GM12878 (cell line): ENCODE data around the gene NRP1. TPM values are rescaled to one million over a fixed set of nuclear protein-coding genes. Genes with fewer than 3 reads are reported as not detected.

Experiments
- ATAC-seq: fragments of 200-7000 bp; cut with Tn5 transposase; 3 replicates; pipeline ENCODE4 v1.9.1; 2020; ENCODE audit warnings: mild to moderate bottlenecking, moderate library complexity
- BruUV-seq: library from RNA; stranded (reverse); fragments of 400-500 nt; replicated peaks from 2 replicates; lab custom pipeline; 2021; lab: Mats Ljungman, UMichigan
- CTCF ChIA-PET: fragments of 300-600 bp; sonication (Branson Sonifier 250); formaldehyde crosslinking; extraction: SDS; loops from one replicate; lab custom pipeline; 2021; ENCODE audit warnings: inconsistent platforms; lab: Yijun Ruan, JAX
- POLR2A ChIA-PET: fragments of 350-600 bp; formaldehyde crosslinking; extraction: SDS; loops from one replicate; lab custom pipeline; 2021; ENCODE audit warnings: inconsistent platforms; lab: Charles Lee
- RAD21 ChIA-PET: fragments of 300-600 bp; sonication (Branson Sonifier 250); formaldehyde crosslinking; loops from one replicate; lab custom pipeline; 2023; ENCODE audit warnings: antibody characterized with exemption; ENCODE audit not compliant: unreplicated experiment; lab: Charles Lee
- SMC1A ChIA-PET: fragments of 300-600 bp; sonication (Branson Sonifier 250); formaldehyde crosslinking; loops from one replicate; lab custom pipeline; 2023; ENCODE audit not compliant: unreplicated experiment, uncharacterized antibody; lab: Charles Lee
- DNase-seq: peaks from one replicate; pipeline ENCODE4 v3.0.0-alpha.2; 2011; ENCODE audit warnings: low read depth, low spot score
- FAIRE-seq: peaks from 3 replicates; lab custom pipeline; 2011; peaks lifted over from hg19 to GRCh38; lab: Jason Lieb, UNC
- H2AFZ ChIP-seq: 2 replicates; pipeline ENCODE4 v1.6.0; 2011; ENCODE audit warnings: low read depth, low read length, control low read depth; ENCODE audit not compliant: control insufficient read depth
- H3K27ac ChIP-seq: 2 replicates; pipeline ENCODE4 v1.5.1; 2011; ENCODE audit warnings: control low read depth; ENCODE audit not compliant: control insufficient read depth, insufficient read depth
- H3K27me3 ChIP-seq, 2 experiments: replicated peaks in 1 of 2; 2 replicates each; pipeline versions ENCODE4 v1.6.0 to v1.6.1; 2011; ENCODE audit warnings: low read length in 1 of 2; ENCODE audit not compliant: control insufficient read depth in 2 of 2, insufficient read depth in 2 of 2
- H3K36me3 ChIP-seq, 2 experiments: 2 replicates each; pipeline ENCODE4 v1.5.1; 2011; ENCODE audit warnings: low read length in 1 of 2; ENCODE audit not compliant: control insufficient read depth in 2 of 2, insufficient read depth in 2 of 2
- H3K4me1 ChIP-seq: 2 replicates; pipeline ENCODE4 v1.6.1; 2011; ENCODE audit warnings: mild to moderate bottlenecking, low read length, moderate library complexity, mixed read lengths; ENCODE audit not compliant: control insufficient read depth, insufficient read depth
- H3K4me2 ChIP-seq: 2 replicates; pipeline ENCODE4 v1.6.0; 2011; ENCODE audit warnings: control low read depth; ENCODE audit not compliant: control insufficient read depth, insufficient read depth
- H3K4me3 ChIP-seq: fragments of 200-600 bp; sonication (generic); 2 replicates; pipeline ENCODE4 v1.5.1; 2016
- H3K79me2 ChIP-seq: 2 replicates; pipeline ENCODE4 v1.6.0; 2011; ENCODE audit warnings: low read length; ENCODE audit not compliant: control insufficient read depth, insufficient read depth
- H3K9ac ChIP-seq: 2 replicates; pipeline ENCODE4 v1.8.0; 2011; ENCODE audit warnings: low read length, control low read depth, mixed read lengths; ENCODE audit not compliant: control insufficient read depth, insufficient read depth
- H3K9me3 ChIP-seq: replicated peaks from 3 replicates; pipeline ENCODE4 v1.5.1; 2011; ENCODE audit warnings: mild to moderate bottlenecking, low read length; ENCODE audit not compliant: control insufficient read depth, insufficient read depth
- H4K20me1 ChIP-seq: 2 replicates; pipeline ENCODE4 v1.6.0; 2011; ENCODE audit not compliant: control insufficient read depth, insufficient read depth
- CHD1 ChIP-seq: IDR thresholded peaks from 2 replicates; pipeline ENCODE4 v1.6.1; 2012; ENCODE audit warnings: low read depth, low read length, improper control_type of control experiment
- CTCF ChIP-seq, 3 experiments: IDR thresholded peaks in 2 of 3; conservative IDR thresholded peaks in 1 of 3; 2 replicates each; pipeline ENCODE4 v1.5.1; 2011; ENCODE audit warnings: low read depth in 3 of 3, low read length in 3 of 3, mild to moderate bottlenecking in 3 of 3, control low read depth in 2 of 3, moderate library complexity in 2 of 3, inconsistent platforms in 1 of 3, mixed read lengths in 1 of 3; ENCODE audit not compliant: control insufficient read depth in 2 of 3, insufficient read depth in 1 of 3; ENCODE audit errors: extremely low read depth in 1 of 3
- E2F8 ChIP-seq: fragments of 450-650 bp; IDR thresholded peaks from 2 replicates; pipeline ENCODE4 v1.6.1; 2018; ENCODE audit warnings: mild to moderate bottlenecking, low read depth, moderate library complexity; ENCODE audit not compliant: partially characterized antibody
- GATAD2B ChIP-seq: fragments of 450-650 bp; conservative IDR thresholded peaks from 2 replicates; pipeline ENCODE4 v1.6.1; 2017; ENCODE audit warnings: low read depth, mild to moderate bottlenecking, moderate library complexity
- IRF5 ChIP-seq: fragments of 450-650 bp; IDR thresholded peaks from 2 replicates; pipeline ENCODE4 v1.6.1; 2017; ENCODE audit warnings: borderline replicate concordance
- MEF2A ChIP-seq: IDR thresholded peaks from 2 replicates; pipeline ENCODE4 v1.6.1; 2011; ENCODE audit warnings: low read depth, mild to moderate bottlenecking, low read length, moderate library complexity; ENCODE audit not compliant: insufficient read depth
- MYB ChIP-seq: fragments of 150-350 bp; IDR thresholded peaks from 2 replicates; pipeline ENCODE4 v1.6.1; 2014; ENCODE audit warnings: mild to moderate bottlenecking, low read depth, low read length, borderline replicate concordance
- RBBP5 ChIP-seq: fragments of 200-600 bp; sonication (generic); conservative IDR thresholded peaks from 2 replicates; pipeline ENCODE4 v1.6.1; 2016
- SMAD1 ChIP-seq: fragments of 450-650 bp; IDR thresholded peaks from 2 replicates; pipeline ENCODE4 v1.6.1; 2018; ENCODE audit warnings: mild to moderate bottlenecking, low read depth; ENCODE audit not compliant: partially characterized antibody
- YY1 ChIP-seq: IDR thresholded peaks from 2 replicates; pipeline ENCODE4 v1.6.1; 2011; ENCODE audit warnings: low read depth, mild to moderate bottlenecking, low read length
- WGBS: methylation state at CpG from one replicate; pipeline ENCODE4 v1.1.6; 2016; ENCODE audit warnings: low lambda C conversion rate; ENCODE audit not compliant: insufficient replicate concordance, insufficient coverage; ENCODE audit errors: missing lambda C conversion rate; 5-methylcytosine and 5-hydroxymethylcytosine counted together
- in situ Hi-C: fragments of 300-500 bp; cut with MboI; formaldehyde crosslinking; loops from 9 replicates; pipeline ENCODE4 v1.14.3; 2018; ENCODE audit warnings: mixed read lengths
- intact Hi-C: fragments of 100-400 bp; cut with micrococcal nuclease; formaldehyde crosslinking; loops from one replicate; pipeline ENCODE4 v1.14.2; 2022; ENCODE audit not compliant: unreplicated experiment
- polyA plus RNA-seq, 11 experiments: library from polyadenylated mRNA; depleted of rRNA in 4 of 11; unstranded in 6 of 11; stranded (reverse) in 5 of 11; fragments of >200 nt; fragmentation: Nextera tagmentation in 4 of 11; fragmentation: Illumina TruSeq in 1 of 11; extraction: Ambion mirVana in 4 of 11; extraction: Trizol in 1 of 11; gene quantifications; 1 replicate in 1 of 11; 2 replicates in 10 of 11; pipeline versions ENCODE4 v1.2.1 to v1.2.3, GENCODE V29; 2011 to 2016; ENCODE audit warnings: inconsistent platforms in 2 of 11, missing spikeins in 2 of 11, low read depth in 1 of 11
- total RNA-seq, 4 experiments: library from RNA; depleted of rRNA in 3 of 4; stranded (reverse); fragments of >200 nt in 3 of 4; fragmentation: Illumina TruSeq in 1 of 4; extraction: Trizol in 1 of 4; gene quantifications; 2 replicates each; pipeline versions ENCODE4 v1.2.1 to v1.2.3, GENCODE V29; 2013 to 2021

The NRP1 gene
- total and polyA plus RNA-seq, 10 of the 15 experiments (the other 5 are each of a cell fraction or from before 2014, with no cell fraction given), result 0.11 to 12.1 (median 0.52) TPM

GRCh38 chr10:33326933-33327332, 7.5 kb downstream of the NRP1 start (continued):
- TF ChIP-seq IRF5 (no peak), MEF2A (no peak)

- Histone ChIP-seq H3K27ac (no peak overlapping the region), H3K4me3 (no peak overlapping the region), H3K9ac (no peak overlapping the region), H3K4me2 (no peak overlapping the region), H3K27me3 (no peaks in the 10 kb centered on the region), H3K36me3 (no peaks in the 10 kb centered on the region), H3K79me2 (no peaks in the 10 kb centered on the region), H4K20me1 (no peaks in the 10 kb centered on the region), H3K4me1 (no peaks in the 10 kb centered on the region), H2AFZ (no peak overlapping the region), H3K9me3 (no peaks in the 10 kb centered on the region)
- ATAC-seq, result no peak
- TF ChIP-seq CTCF (IDR thresholded peaks at IDR 0.05 in 2 of 3, conservative IDR thresholded peaks at IDR 0.05 in 1 of 3; ENCODE audit: control insufficient read depth in 2 of 3, extremely low read depth in 1 of 3, insufficient read depth in 1 of 3, low read depth in 3 of 3, low read length in 3 of 3) (no peak), CHD1 (no peak), MEF2A (no peak), YY1 (no peak), E2F8 (no peak), SMAD1 (no peak), RBBP5 (no peak), GATAD2B (no peak), MYB (no peak)
- intact Hi-C loops, result no loop called here
- no TSS peak for BruUV-seq
- ChIA-PET RAD21 (no interaction called here), POLR2A (no interaction called here), CTCF (interaction anchor here (2.3 kb wide), 1 partner anchor 897 kb away, joined by 8 read pairs; no protein-coding TSS in a partner anchor), SMC1A (no interaction called here)
- in situ Hi-C loops, result no loop called here
- no peak for DNase-seq
- FAIRE-seq, result no peak
- WGBS, result 0% methylated on average over 2 of the region's 2 CpGs
These were observed 8.5 kb downstream of the NRP1 start for GRCh38 chr10:33325929-33326328.
